ENCODE data around the gene STC2. TPM values are rescaled to one million over a fixed set of nuclear protein-coding genes. Genes with fewer than 3 reads are reported as not detected.

Gene STC2
- total and polyA plus RNA-seq, 7 donors = 2.1 to 25.7 (median 9.2) TPM

DNA sequence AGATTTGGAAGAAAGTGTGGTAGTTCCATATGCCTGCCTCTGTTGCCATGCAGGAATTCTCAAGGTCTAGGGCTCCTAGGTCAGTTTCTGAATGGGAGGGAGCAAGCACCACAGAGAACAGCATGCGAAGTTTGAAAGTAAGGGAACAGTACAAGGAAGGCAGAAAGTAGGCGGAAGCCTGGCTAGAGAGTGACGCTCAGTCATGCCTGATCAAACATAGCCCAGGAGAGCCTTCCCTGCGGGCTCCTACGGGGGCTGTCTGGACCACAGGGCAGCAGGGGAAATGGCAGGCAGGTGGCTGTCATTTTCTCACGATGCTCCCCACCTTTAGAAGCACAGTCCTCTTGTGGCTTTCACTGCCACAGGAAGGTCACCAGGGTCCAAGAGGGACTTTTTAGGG lies 12.8 kb upstream of the STC2 start:
- H3K9me3 ChIP-seq = no peaks in the 10 kb centered on the region
- DNase-seq (no peak), ATAC-seq (no peak)
- no peaks in the 10 kb centered on the region for H3K27me3 ChIP-seq (ENCODE audit: insufficient read depth in 3 of 3, low read length in 2 of 3)
- H3K27ac ChIP-seq = no peak overlapping the region
- H3K36me3 ChIP-seq (ENCODE audit: insufficient read depth in 1 of 2, low read depth in 1 of 2) = no peaks in the 10 kb centered on the region
- TF ChIP-seq, protein P1, sequence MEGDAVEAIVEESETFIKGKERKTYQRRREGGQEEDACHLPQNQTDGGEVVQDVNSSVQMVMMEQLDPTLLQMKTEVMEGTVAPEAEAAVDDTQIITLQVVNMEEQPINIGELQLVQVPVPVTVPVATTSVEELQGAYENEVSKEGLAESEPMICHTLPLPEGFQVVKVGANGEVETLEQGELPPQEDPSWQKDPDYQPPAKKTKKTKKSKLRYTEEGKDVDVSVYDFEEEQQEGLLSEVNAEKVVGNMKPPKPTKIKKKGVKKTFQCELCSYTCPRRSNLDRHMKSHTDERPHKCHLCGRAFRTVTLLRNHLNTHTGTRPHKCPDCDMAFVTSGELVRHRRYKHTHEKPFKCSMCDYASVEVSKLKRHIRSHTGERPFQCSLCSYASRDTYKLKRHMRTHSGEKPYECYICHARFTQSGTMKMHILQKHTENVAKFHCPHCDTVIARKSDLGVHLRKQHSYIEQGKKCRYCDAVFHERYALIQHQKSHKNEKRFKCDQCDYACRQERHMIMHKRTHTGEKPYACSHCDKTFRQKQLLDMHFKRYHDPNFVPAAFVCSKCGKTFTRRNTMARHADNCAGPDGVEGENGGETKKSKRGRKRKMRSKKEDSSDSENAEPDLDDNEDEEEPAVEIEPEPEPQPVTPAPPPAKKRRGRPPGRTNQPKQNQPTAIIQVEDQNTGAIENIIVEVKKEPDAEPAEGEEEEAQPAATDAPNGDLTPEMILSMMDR (IDR thresholded peaks at IDR 0.05) = no peak
- H3K4me1 ChIP-seq = no peaks in the 10 kb centered on the region
- intact Hi-C loops (cut with DNase I) = no loop called here
- WGBS, 3 donors = 75 to 81% (median 81%) methylated on average over 6 of the region's 6 CpGs
- H3K4me3 ChIP-seq = no peak overlapping the region

DNA sequence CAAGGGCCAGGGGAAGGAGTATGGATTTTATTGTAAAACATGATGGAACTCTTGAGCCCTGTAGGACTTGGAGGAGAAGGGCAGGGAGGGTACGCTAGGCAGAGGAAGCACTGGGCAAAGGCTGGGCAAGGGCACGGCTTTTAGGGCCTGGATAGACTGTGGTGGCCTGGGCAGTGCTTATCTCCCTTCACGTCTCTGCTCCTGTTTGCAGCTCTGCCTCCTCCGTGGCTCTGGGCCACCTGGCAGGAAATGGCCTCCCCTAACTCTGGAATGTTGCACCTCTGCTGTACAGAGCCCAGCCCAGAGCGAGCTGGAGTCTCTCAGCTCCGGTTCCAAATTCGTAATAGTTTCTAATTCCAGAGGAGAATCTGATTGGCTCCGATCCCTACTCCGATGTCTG lies 12.2 kb upstream of the STC2 start:
- TF ChIP-seq, protein P1 (IDR thresholded peaks at IDR 0.05) = no peak
- ATAC-seq (no peak), DNase-seq (no peak)
- no peaks in the 10 kb centered on the region for H3K36me3 ChIP-seq (ENCODE audit: insufficient read depth in 1 of 2, low read depth in 1 of 2)
- WGBS, 3 donors = 70 to 81% (median 75%) methylated on average over 9 of the region's 9 CpGs
- no peaks in the 10 kb centered on the region for H3K27me3 ChIP-seq (ENCODE audit: insufficient read depth in 3 of 3, low read length in 2 of 3)
- H3K9me3 ChIP-seq = no peaks in the 10 kb centered on the region
- H3K27ac ChIP-seq = no peak overlapping the region
- H3K4me1 ChIP-seq = no peaks in the 10 kb centered on the region
- no peak overlapping the region for H3K4me3 ChIP-seq
- intact Hi-C loops (cut with DNase I) = no loop called here

DNA sequence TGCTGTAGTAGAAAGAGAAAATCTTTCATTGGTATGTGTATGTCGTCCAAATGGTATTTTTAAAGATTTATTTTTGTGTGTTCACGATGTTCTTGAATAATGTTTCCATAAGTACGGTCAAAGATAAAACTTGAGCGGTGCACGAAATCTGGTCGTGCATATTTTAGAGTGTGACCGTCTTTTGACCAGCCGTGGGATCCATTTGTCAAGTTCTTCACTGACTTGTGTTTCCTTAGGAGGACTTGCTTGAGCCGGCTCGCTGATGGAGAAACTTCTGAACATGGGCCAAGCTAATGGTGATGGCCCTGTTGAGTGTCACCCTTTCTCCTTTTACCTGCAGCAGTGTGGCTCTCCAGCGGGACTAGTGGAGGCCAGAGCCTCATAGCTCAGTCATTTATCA lies 11.1 kb upstream of the STC2 start:
- no peak for ATAC-seq
- TF ChIP-seq, protein P1 (IDR thresholded peaks at IDR 0.05) = no peak
- Histone ChIP-seq H3K4me3 (no peak overlapping the region), H3K27me3 (ENCODE audit: insufficient read depth in 3 of 3, low read length in 2 of 3) (no peaks in the 10 kb centered on the region), H3K4me1 (no peaks in the 10 kb centered on the region), H3K36me3 (ENCODE audit: insufficient read depth in 1 of 2, low read depth in 1 of 2) (no peaks in the 10 kb centered on the region), H3K27ac (no peak overlapping the region), H3K9me3 (no peaks in the 10 kb centered on the region)
- WGBS, 3 donors = 73 to 78% (median 74%) methylated on average over 11 of the region's 11 CpGs
- DNase-seq = no peak
- intact Hi-C loops (cut with DNase I) = no loop called here

DNA sequence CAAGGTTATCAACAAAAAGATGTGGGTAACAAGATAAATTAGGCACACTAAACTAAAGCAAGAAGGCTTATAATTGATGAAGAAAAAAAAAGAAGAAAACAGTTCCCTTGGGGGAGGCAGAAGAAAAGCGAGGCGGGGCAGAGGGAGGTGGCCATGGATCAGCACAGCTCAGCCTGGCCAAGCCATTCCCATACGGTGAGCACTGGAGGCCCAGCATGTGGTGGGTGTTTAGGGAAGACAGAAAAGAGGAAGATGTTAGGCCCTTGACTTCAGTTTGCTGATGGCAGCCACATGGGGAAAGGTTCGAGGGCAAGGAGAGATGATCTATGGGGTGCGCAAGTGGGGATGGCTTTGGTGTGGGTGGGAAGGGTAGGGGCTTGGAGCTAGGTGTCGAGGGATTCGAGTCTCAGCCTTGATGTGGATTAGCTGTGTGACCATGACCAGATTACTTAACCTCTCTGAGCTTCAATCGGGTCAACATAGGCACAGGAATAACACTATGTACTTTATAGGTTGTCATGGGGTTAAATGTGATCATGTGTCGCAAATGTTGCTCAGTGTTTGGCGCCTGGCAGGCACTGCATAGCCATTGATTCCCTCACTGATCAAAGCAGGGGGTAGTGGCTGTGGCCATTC lies 10.3 kb upstream of the STC2 start:
- TF ChIP-seq, protein P1 (IDR thresholded peaks at IDR 0.05) = no peak
- H3K36me3 ChIP-seq (ENCODE audit: insufficient read depth in 1 of 2, low read depth in 1 of 2) = no peaks in the 10 kb centered on the region
- no peak overlapping the region for H3K27ac ChIP-seq
- no peaks in the 10 kb centered on the region for H3K9me3 ChIP-seq
- H3K27me3 ChIP-seq (ENCODE audit: insufficient read depth in 3 of 3, low read length in 2 of 3) = no peaks in the 10 kb centered on the region
- intact Hi-C loops (cut with DNase I) = no loop called here
- WGBS, 3 donors = 83 to 88% (median 85%) methylated on average over 10 of the region's 10 CpGs
- DNase-seq = no peak
- H3K4me1 ChIP-seq = no peaks in the 10 kb centered on the region
- H3K4me3 ChIP-seq = no peak overlapping the region
- no peak for ATAC-seq

DNA sequence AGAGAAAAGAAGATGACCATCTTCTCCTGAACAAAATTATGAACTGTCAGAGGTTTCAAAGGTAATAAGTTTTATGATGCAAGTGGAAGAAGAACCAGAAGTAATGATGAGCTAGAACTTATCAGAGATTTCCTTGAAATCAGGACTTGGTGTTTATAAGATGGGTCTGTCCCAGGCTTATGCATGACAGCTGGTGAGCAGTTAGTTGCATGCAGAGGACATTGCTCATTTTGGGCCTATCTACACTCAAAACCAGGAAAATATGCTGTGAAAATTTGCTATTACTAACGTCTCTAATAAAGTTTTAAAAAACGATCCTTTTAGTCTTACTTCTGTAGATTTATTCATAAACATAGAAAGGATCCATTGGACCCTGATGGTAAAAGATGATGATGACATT lies 6.6 kb upstream of the STC2 start:
- no peak overlapping the region for H3K27ac ChIP-seq
- no peak for ATAC-seq
- H3K4me3 ChIP-seq = no peak overlapping the region
- no peaks in the 10 kb centered on the region for H3K4me1 ChIP-seq
- 87 to 90% (median 87%) methylated on average over 2 of the region's 2 CpGs for WGBS, 3 donors
- DNase-seq = no peak
- no peaks in the 10 kb centered on the region for H3K36me3 ChIP-seq (ENCODE audit: insufficient read depth in 1 of 2, low read depth in 1 of 2)
- no peaks in the 10 kb centered on the region for H3K27me3 ChIP-seq (ENCODE audit: insufficient read depth in 3 of 3, low read length in 2 of 3)
- no peaks in the 10 kb centered on the region for H3K9me3 ChIP-seq
- TF ChIP-seq, protein P1 (IDR thresholded peaks at IDR 0.05) = no peak
- intact Hi-C loops (cut with DNase I) = no loop called here
